Stimulated activated CD8-positive, alpha-beta memory T cell treated with anti-CD3 and anti-CD28 coated beads, Interleukin-4, amount 100 ng/mL, for 48 hours (primary cell): ENCODE measurements around the gene ZNF724.
"Not testable (repeated sequence)": the region's sequence is repeated elsewhere in the genome, so short reads cannot be mapped to it uniquely, and the experiment has no call there.

ENCODE experiments used
- DNase-seq: peaks from one replicate; pipeline ENCODE4 v3.0.0-alpha.2; 2020

Gene ZNF724

GRCh38 chr19:23249911-23250649 is at the start of gene ZNF724:
TSS of gene ZNF724 (minus strand) at chr19:23250394. CDS start at chr19:23250242, 152 bp downstream.
- peak; percentile 90 for DNase-seq

GRCh38 chr19:23294141-23294540 is 43.9 kb upstream of the ZNF724 start:
- DNase-seq: no peak

- DNase-seq: not testable (repeated sequence)
Observed at GRCh38 chr19:23289966-23290365, 39.8 kb upstream of the ZNF724 start.

GRCh38 chr19:23287620-23288019 is 37.4 kb upstream of the ZNF724 start:
- DNase-seq: no peak

DNA sequence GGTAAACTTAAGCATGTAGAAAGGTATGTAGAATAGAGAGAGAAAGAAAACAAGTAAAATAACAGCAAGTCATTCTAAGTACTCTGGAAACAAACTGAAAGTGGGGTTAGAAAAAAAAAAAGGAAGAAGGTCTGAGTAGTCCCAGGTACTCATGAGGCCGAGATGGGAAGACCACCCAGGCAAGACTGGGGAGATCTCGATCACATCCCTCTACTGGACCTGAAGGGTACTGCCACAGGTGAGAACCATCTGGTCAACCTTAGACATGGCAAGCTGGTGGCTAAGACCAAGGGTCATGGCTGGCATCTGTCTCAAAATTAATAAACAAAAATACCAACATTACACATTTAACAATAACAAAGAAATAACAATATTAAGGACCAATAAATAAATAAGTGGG is 36.3 kb upstream of the ZNF724 start:
- no peak for DNase-seq

GRCh38 chr19:23285948-23286347 is 35.8 kb upstream of the ZNF724 start:
- no peak for DNase-seq

DNA sequence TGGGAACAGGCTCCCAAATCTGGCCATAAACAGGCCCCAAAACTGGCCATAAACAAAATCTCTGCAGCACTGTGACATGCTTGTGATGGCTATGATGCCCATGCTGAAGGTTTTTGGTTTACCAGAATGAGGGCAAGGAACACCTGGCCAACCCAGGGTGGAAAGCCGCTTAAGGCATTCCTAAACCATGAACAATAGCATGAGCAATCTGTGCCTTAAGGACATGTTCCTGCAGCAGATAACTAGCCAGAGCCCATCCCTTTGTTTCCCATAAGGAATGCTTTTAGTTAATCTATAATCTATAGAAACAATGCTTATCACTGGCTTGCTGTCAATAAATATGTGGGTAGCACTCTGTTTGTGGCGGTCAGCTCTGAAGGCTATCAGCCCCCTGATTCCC is 35.1 kb upstream of the ZNF724 start:
- DNase-seq: not testable (repeated sequence)

DNA sequence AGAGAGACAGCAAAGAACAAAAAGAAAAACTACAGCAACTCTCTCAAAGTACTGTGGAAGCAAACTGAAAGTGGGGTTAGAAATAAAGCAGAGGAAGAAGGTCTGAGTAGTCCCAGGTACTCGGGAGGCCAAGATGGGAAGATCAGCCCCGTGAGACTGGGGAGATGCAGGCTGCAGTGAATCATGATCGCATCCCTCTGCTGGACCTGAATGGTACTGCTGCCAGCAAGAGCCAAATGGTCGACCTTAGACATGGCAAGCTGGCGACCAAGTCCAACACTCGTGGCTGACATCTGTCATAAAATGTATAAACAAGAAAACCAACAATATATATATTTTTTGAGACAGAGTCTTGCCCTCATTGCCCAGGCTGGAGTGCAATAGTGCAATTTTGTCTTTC is 33.7 kb upstream of the ZNF724 start:
- peak; percentile 77 for DNase-seq

DNA sequence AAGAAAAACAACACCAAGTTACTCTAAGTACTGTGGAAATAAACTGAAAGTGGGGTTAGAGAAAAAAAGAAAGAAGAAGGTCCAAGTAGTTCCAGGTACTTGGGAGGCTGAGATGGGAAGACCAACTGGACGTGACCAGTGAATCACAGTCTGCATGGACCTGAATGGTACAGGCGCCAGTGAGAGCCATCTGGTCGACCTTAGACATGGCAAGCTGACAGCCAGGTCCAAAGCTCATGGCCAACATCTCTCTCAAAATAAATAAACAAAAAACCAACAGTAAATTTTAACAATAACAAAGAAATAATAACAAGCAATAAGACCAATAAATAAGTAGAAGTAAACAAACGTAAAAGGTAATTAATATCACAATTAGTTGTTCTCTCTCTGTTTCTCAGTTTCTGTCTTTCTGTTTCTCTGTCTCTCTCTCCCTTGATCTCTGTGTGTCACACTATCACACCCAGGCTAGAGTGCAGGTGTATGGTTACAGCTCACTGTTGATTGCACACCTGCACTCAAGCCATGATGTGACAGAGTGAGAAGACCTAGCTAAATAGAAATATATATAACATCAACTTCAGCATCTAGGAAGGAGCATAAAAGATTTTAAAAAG is 31.6 kb upstream of the ZNF724 start:
- no peak for DNase-seq

DNA sequence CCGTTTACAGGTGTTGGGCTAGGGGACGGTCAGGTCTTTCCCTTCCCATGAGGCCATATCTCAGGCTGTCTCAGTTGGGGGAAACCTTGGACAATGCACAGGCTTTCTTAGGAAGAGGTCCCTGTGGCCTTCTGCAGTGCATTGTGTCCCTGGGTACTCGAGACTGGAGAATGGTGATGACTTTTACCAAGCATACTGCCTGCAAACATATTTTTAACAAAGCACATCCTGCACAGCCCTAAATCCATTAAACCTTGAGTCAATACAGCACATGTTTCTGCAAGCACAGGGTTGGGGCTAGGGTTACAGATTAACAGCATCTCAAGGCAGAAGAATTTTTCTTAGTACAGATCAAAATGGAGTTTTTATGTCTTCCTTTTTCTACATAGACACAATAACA is 27.9 kb upstream of the ZNF724 start:
- not testable (repeated sequence) for DNase-seq

DNA sequence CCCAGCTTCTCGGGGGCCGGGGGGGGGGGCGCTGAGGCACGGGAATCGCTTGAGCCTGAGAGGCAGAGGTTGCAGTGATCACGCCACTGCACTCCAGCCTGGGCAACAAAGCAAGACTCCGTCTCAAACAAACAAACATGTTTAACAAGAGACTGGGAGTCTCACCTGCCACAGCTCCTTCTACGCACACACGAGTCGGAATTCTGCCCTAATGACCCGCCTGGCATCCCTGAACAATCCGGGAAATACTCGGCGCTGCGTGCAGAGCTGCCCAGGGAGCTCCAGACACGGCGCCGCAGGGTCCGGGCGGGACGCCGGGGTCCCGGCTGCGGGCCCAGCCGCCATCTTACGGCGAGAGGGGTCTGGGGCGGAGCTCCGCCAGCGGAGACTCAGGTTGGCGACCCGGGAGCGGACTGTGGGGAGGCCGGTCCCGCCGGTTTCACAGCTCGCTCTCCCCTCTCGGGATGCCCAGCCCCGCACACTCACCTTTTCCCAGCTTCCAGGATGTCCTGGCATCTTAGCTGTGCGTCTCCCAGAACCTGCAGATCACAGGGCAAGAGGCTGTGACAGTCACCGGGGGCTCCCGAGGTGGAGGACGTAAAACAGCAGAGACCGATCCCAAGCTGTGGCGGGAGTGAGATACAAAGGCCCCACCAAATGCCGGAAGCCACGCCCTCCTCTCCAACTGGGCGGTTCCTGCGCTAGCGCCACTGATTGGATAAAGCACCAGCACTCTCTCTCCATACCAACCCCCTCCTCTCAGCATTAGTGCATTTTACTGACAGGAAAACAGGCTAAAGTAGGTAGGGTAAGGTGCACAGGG is 23.6 kb upstream of the ZNF724 start:
- peak; percentile 95 for DNase-seq

GRCh38 chr19:23273022-23273589 is 22.9 kb upstream of the ZNF724 start:
- DNase-seq: peak; percentile 37

- no peak for DNase-seq
Observed at GRCh38 chr19:23263870-23264590, 13.8 kb upstream of the ZNF724 start.

DNA sequence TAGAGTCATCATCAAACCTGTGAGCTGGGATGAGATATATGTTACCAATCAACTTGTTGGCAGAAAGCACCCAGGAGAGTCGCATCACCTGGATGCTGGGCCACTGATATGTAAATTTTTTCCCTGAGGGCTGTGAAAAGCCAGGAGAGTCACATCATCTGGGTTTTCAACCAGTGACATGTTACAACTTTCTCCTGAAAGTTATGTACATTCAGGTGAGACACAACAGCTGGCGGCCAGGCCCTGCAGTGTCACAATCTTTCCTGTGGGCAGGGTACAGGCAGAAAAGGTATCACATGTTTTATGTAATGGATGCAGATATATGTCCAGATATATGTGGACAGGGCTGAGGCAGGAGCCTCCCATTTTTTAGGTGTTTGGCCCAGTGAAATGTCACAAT is 13.2 kb upstream of the ZNF724 start:
- DNase-seq: no peak

DNA sequence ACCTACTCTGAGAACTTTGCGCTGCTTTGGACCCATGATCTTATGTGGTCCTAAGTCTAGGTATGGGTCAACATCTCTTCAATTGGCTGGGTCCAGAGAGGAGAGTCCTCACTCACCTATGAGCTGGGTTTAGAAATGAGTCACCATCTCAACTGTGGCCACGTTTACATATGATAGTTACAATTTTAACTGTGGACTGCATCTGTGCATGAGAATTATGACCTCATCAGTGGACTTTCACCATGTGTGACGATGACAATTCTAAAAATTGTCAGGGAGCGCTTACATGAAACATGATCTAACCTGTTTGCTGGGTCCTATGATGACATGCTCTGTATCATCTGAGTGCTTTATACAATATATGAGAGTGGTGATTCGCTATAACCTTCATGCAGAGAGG is 12.7 kb upstream of the ZNF724 start:
- DNase-seq: no peak

DNA sequence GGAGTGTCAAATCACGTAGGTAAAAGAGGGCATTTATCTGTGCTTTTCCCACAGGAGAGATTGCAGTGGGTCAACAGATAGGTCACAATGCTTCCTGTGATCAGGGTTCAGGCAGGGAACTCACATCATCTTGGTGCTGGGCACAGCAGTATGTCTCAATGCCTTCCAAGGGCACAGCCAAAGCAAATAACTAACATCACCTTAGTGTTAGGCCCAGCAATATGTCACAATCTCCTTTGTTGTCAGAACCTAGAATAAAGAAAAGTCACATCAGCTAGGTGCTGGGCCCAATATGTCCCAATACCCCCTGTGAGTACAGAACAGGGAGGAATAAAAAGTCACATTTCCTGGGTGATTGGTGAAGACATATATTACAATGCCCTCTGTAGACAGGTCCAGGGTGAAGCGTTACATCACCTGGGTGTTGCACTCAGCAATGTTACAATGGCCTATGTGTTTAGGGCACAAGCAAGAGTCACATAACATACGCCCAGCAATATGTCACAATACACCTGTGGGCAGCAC is 11.4 kb upstream of the ZNF724 start:
- no peak for DNase-seq

DNA sequence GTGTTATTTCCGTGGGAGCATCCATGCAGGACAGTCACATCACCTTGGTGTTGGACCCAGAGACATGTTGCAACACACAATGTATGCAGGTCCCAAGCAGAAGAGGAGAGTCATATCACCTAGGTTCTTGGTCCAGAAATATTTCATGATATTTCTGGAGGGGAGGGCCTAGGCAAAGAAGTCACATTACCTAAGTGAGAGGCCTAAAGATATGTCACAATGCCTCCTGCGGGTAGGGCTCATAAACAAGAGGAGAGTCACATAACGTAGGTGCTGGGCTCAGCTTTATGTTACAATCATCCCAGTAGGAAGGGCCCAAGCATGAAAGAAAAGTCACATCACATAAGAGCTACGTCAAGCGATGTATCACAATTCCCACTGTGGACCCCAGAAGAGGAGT is 10.8 kb upstream of the ZNF724 start:
- no peak for DNase-seq

GRCh38 chr19:23259961-23260360 is 9.8 kb upstream of the ZNF724 start:
- no peak for DNase-seq

DNA sequence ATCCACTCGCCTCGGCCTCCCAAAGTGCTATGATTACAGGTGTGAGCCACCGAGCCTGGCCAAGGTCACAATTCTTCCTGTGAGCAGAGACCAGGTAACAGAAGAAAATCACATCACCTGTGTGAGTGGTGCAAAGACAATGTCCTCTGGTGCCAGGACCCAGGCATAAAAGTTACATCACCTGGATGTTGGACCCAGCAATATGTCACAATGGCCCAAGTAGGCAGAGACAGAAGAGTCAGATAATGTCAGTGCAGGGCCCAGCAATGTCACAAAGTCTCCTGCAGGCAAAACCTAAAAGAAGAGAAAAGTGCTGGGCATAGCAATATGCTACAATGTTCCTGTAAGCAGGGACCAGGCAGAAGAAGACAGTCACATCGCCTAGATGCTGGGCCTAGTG is 5.5 kb upstream of the ZNF724 start:
- no peak for DNase-seq

DNA sequence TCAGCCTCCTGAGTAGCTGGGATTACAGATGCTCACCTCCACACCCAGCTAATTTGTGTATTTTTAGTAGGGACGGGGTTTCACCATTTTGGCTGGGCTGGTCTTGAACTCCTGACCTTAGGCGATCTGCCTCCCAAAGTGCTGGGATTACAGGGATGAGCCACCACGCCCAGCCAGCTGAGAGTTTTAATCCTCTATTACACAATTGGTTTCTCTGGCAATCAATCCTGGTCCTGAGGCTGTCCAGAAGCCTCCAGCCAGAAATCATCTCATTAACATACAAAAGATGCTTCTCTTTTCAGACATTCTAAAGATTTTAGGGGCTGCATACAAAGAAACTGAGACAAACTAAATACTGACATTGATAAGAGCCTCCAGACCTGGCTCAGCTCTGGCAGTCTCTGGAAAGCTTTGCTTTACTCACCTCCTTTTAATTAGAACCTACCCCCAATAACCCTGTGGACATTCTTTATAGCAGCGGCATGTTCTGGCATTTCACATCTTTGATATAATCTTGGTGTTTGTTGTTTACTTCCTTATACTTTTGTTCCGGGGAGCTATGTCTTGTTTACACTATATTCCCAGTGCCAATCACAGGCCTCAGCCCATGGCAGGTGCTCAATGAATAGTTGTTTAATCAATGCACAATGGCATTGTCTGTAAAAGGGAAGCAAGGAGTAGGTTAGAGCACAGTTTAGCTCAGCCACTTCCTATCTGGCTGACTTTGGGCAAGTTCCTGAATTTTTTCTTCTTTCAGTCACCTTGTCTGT is 4.1 kb upstream of the ZNF724 start:
- DNase-seq: no peak

DNA sequence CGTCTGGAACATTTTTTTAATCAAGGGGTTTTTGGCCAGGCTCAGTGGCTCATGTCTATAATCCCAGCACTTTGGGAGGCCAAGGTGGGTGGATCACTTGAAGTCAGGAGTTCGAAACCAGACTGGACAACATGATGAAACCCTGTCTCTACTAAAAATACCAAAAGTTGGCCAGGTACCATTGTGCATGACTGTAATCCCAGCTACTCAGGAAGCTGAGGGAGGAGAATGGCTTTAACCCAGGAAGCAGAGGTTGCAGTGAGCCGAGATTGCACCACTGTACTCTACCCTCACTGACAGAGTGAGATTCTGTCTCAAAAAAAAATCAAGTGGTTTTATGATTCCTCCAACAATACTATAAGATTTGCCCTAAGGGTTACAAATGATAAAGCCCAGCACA is 3.1 kb upstream of the ZNF724 start:
- DNase-seq: not testable (repeated sequence)

GRCh38 chr19:23241419-23241818 is 8.8 kb downstream of the ZNF724 start:
- DNase-seq: no peak
